HG02798 (cell line): ENCODE results near the gene DNMT3B.
"Not testable (repeated sequence)": the region's sequence is repeated elsewhere in the genome, so short reads cannot be mapped to it uniquely, and the experiment has no call there.

Experiments used
- ATAC-seq: cut with Tn5 transposase; IDR thresholded peaks from one replicate; pipeline ENCODE4 v1.9.1; 2021; ENCODE audit warnings: mild to moderate bottlenecking; ENCODE audit not compliant: unreplicated experiment, poor library complexity

The DNMT3B gene

GRCh38 chr20:32789896-32790750, 27.9 kb downstream of the DNMT3B start:
- ATAC-seq: peak; percentile 64

DNA sequence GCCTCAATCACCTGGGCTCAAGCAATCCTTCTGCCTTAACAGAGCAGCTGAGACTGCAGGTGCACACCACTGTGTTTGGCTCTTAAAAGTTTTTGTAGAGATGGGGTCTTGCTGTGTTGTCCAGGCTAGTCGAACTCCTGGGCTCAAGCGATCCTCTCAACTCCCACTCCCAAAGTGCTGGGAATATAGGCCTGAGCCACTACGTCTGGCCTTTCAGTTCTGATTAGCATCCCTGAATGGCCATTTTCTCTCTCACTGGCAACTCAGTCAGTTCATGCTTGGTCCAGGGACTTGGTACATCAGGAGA, 28.5 kb downstream of the DNMT3B start:
- ATAC-seq: no peak

DNA sequence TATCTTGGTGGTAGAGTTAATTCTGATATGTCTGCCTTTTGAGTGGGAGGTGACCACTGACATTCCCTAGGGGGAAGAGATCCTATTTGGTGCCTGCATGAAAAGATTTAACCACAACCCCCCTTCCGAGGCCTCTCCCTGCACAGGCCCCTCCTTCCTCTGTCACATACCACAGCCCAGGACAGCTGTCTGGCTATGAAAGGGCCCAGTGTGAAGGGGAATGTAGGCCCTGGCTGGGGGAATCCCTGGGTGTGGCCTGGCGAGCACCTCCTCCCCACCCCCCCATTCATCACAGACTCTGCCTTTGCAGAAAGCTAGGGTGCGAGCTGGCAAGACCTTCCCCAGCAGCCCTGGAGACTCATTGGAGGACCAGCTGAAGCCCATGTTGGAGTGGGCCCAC, 30.1 kb downstream of the DNMT3B start:
- peak; percentile 81 for ATAC-seq

DNA sequence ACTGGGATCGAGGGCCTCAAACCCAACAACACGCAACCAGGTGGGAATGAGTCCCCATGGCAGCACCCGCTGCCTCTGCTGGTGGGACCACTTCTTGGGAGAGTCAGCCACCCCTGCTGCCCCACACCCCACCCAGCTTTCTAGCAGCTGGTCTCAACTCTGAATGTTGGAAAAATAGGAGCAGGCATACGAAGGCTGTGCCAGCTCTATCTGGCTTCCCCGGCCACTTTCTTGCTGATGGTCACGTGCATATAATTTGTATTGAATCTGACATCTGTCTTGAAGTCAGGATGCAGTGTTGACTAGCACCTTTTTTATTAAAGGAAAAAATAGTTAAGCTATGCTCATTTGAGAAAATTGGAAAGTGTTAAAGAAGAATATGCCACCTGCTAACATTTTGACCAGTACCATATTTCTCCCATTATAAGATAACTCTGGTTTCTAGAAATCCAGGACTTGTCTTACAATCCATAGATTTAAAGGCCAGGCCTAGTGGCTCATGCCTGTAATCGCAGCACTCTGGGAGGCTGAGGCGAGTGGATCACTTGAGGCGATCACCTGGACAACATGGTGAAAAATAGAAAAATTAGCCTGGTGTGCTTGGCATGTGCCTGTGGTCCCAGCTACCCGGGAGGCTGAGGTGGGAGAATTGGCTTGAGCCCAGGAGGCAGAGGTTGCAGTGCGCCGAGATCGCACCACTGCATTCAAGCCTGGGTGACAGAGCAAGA, 30.7 kb downstream of the DNMT3B start:
- no peak for ATAC-seq

GRCh38 chr20:32796383-32796948, 34.3 kb downstream of the DNMT3B start:
- ATAC-seq: no peak

GRCh38 chr20:32796981-32797451, 34.8 kb downstream of the DNMT3B start:
- ATAC-seq: no peak

DNA sequence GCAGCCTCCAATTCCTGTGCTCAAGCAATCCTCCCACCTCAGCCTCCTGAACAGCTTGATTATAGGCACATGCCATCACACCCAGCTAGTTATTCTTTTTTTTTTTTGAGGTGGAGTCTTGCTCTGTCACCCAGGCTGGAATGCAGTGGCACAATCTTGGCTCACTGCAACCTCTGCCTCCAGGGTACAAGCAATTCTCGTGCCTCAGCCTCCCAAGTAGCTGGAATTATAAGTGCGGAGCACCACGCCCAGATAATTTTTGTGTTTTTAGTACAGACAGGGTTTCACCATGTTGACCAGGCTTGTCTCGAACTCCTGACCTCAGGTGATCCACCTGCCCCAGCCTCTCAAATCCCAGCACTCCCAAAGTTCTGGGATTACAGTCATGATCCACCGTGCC, 35.4 kb downstream of the DNMT3B start:
- not testable (repeated sequence) for ATAC-seq

- no peak for ATAC-seq
Measured at GRCh38 chr20:32798046-32798981, 36.1 kb downstream of the DNMT3B start.

DNA sequence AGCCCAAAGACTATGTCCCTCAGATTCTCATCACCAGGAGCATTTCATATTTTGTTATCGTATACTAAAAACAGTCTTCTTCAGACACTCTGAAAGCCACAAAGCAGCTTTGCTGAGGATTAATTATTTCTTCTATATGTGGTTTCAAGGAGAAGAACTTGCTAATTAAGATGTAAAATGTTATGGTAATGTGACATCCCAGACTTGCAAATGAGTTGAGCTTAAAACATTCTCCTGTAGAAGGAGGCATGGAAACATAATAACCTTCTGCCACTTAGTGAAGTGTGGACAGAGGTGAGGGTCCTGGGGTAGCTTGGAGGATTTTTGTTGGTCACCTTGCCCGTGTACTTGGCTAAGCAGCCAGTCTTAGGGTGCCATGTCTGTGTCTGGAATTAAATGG, 40.9 kb downstream of the DNMT3B start:
- no peak for ATAC-seq

DNA sequence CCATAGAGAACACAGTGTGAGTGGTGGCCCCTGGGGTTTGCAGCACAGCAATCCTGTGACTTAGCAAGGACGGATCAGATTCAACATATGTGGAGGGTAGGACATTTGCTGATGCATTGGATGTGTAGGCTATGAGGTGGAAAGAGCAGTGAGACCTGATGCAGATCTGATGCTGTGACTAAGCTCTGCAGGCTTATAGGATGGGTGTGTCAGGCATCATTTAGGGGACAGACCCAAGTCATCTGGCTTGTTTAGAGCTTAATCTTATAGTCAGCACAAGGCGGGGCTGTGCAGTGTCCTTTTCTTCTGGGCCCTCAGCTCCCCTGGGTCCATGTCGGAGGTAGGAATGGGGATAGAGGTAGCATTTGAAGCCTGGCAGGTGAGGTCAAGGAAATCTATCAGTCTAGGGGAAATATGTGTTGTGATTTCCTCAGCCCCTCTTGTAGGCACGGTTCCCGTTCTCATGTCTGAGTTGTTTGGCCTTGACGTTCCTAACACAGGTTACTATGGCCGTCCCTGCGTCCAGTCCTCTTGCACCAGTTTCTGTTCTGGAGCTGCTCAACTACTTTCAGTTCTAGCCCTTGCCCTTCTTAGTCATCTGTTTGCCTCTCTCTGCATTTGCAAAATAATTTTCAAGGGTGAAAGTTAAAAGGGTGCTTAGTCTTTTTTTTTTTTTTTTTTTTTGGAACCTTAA, 42.0 kb downstream of the DNMT3B start:
- no peak for ATAC-seq

- no peak for ATAC-seq
Measured at GRCh38 chr20:32804817-32805216, 42.6 kb downstream of the DNMT3B start.

- no peak for ATAC-seq
Measured at GRCh38 chr20:32805721-32806120, 43.5 kb downstream of the DNMT3B start.

DNA sequence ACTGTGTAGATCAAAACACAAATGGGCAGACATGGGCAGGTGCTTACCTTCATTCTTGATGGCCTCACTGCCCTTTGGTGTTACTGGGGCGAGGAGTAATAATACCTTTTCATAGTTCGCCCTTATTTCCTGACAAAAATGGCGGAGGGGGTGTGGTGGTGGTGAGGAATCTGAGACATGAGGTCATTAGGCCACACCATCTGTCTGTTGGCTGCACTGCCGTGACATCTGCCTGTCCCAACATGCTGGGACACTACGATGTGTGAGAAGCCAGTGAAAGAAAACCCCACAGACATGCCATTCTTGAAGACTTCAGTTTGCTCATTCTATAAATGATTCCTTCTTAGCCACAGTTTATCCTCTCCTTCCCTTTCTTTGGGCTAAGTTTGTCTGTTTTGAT, 44.2 kb downstream of the DNMT3B start:
- no peak for ATAC-seq

DNA sequence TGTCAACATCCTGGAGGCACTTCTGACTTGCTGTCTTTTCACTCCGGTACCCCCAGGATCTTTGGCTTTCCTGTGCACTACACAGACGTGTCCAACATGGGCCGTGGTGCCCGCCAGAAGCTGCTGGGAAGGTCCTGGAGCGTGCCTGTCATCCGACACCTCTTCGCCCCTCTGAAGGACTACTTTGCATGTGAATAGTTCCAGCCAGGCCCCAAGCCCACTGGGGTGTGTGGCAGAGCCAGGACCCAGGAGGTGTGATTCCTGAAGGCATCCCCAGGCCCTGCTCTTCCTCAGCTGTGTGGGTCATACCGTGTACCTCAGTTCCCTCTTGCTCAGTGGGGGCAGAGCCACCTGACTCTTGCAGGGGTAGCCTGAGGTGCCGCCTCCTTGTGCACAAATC, 45.5 kb downstream of the DNMT3B start:
- ATAC-seq: no peak

GRCh38 chr20:32808438-32808837, 46.3 kb downstream of the DNMT3B start:
- no peak for ATAC-seq

DNA sequence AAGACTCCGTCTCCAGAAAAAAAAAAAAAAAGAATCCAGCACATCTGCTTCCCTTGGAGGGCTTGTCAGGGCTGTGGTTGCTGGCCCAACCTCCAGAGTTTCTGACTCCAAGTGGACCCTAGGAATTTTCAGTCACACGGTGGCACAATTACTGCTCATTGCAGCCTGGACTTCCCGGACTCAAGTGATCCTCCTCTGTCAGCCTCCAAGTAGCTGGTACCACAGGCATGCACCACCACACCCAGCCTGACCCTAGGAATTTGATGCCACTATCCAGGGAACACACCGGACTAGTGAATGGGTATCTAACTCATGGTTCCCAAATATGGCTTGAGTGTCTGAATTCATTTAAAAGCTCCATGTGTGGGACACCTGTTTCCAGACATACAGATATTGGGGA, 47.7 kb downstream of the DNMT3B start:
- no peak for ATAC-seq

DNA sequence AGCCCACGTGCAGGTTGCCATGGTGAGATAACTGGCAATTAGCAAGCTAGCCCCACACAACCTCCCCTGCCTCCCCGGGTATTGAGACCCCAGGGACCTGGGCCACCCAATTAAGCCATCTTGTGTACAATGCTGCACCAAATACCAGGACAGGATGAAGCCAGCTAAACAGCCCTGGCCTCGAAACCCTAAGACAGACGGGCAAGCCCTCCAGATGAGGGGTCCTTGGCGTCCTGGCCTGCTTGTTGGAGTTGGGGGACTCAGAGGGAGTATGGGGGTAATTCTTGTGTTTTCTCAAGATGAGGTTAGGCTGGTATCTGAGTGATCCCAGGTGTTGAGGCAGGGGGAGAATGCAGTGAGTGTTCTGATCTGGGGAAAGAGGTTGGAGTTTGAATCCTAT, 48.8 kb downstream of the DNMT3B start:
- no peak for ATAC-seq

DNA sequence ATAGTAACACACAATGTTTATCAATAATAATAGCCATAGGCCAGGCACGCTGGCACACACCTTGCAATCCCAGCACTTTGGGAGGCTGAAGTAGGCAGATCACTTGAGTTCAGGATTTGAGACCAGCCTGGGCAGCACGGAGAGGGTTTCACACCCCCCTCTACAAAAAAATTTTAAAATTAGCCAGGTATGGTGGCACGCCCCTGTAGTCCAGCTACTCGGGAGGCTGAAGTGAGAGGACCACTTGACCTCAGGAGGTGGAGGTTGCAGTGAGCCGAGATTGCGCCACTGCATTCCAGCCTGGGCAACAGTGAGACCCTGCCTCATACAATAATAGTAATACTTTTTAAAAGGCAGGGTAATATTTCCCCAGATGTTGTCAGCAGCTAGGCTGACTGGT, 49.7 kb downstream of the DNMT3B start:
- no peak for ATAC-seq

DNA sequence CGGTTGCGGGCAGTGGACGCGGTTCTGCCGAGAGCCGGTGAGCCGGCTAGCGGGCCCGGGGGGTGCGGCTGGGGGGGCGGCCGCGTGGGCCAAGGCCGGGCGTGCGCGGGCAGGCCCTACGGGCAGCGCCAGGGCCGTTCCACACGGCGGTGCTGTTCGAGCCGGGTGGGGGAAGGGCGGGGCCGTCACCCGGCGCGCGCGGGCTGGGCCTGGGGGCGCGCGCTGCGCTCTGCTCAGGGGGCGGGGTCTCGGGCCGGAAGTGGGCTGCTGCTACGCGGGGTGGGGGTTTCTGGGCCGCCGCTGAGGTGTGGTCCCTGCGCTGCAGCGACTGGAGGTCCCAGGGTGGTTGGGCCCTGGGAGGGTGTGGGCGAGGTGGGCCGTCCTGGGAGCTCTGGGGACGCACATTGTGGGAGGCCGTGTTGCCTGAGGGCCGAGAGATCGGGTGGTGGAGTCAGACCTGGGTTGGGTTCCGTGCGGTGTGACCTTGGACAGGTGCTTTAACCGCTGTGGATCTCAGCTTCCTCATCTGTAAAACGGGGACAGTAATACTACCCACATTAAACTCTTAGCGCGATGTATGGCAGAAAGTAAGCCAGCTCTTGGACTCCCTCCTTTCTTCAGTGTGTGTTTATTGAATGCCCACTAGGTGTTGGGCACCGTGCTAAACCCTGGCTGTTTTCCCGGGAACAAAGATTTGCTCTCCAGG, 58.0 kb downstream of the DNMT3B start:
- peak; percentile 65 for ATAC-seq
